ENCODE data around the gene NAA60.
"Not testable (repeated sequence)": the region's sequence is repeated elsewhere in the genome, so short reads cannot be mapped to it uniquely, and the experiment has no call there.

Gene NAA60

DNA sequence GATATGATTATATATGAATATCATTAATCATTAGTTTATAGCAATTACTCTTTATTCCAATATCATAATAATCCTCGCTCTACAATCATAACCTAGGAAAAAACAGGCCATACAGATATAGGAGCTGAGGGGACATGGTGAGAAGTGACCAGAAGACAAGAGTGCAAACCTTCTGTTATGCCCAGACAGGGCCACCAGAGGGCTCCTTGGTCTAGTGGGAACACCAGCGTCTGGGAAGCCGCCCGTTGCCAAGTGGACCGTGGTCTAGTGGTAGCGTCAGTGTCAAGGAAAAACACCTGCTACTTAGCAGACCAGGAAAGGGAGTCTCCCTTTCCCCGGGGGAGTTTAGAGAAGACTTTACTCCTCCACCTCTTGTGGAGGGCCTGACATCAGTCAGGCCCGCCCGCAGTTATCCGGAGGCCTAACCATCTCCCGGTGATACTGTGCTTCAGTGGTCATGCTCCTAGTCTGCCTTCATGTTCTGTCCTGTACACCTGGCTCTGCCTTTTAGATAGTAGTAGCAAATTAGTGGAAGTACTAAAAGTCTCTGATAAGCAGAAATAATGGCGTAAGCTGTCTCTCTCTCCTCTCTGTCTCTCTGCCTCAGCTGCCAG, 83.8 kb downstream of the NAA60 start:
- H3K4me3 ChIP-seq (ENCODE audit: low read length); H3K27me3 ChIP-seq (ENCODE audit: control insufficient read depth, insufficient read depth, low read length); H3K4me1 ChIP-seq (ENCODE audit: control insufficient read depth, insufficient read depth, low read length); H3K27ac ChIP-seq (ENCODE audit: low read depth, low read length); H3K9ac ChIP-seq (ENCODE audit: low read length): not testable (repeated sequence)
- H3K36me3 ChIP-seq (ENCODE audit: control insufficient read depth, insufficient read depth, low read length): peaks cover 13% of the 10 kb centered on the region

GRCh38 chr16:3528406-3528805, 84.9 kb downstream of the NAA60 start:
- Histone ChIP-seq H3K27me3 (ENCODE audit: control insufficient read depth, insufficient read depth, low read length) (no peaks in the 10 kb centered on the region), H3K27ac (ENCODE audit: low read depth, low read length) (no peak overlapping the region), H3K36me3 (ENCODE audit: control insufficient read depth, insufficient read depth, low read length) (peaks cover 18% of the 10 kb centered on the region), H3K4me1 (ENCODE audit: control insufficient read depth, insufficient read depth, low read length) (no peaks in the 10 kb centered on the region), H3K9ac (ENCODE audit: low read length) (no peak overlapping the region), H3K4me3 (ENCODE audit: low read length) (no peak overlapping the region)

- H3K9ac ChIP-seq (ENCODE audit: low read length): no peak overlapping the region
- H3K27me3 ChIP-seq (ENCODE audit: control insufficient read depth, insufficient read depth, low read length): no peaks in the 10 kb centered on the region
- no peak overlapping the region for H3K27ac ChIP-seq (ENCODE audit: low read depth, low read length)
- no peak overlapping the region for H3K4me3 ChIP-seq (ENCODE audit: low read length)
- no peaks in the 10 kb centered on the region for H3K4me1 ChIP-seq (ENCODE audit: control insufficient read depth, insufficient read depth, low read length)
- peaks cover 11% of the 10 kb centered on the region for H3K36me3 ChIP-seq (ENCODE audit: control insufficient read depth, insufficient read depth, low read length)
These were observed 85.7 kb downstream of the NAA60 start for GRCh38 chr16:3529175-3529574.

DNA sequence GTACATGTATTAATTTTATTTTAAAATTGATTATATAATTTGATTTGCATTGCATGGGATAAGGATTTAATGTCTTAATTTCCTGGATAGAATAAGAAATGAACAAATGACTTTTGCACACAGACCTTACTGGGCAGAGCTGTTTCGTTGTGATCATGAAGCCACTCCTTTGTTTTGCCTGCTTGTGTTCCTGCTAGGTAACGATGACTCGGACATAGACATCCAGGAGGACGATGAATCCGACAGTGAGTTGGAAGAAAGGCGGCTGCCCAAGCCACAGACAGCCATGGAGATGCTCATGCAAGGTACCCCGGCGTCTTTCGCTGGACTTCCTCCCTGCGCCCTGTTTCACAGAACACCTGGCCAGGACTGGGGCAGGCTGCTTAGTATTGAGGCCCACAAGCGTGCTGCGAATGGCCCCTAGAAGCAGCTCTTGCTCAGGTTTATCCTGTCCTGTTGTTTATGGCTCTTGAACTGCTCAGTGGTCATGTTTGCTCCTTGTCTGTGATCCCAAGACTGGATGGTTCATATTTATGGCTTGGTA, 87.0 kb downstream of the NAA60 start:
- Histone ChIP-seq H3K9ac (ENCODE audit: low read length) (no peak overlapping the region), H3K27ac (ENCODE audit: low read depth, low read length) (no peak overlapping the region), H3K27me3 (ENCODE audit: control insufficient read depth, insufficient read depth, low read length) (no peaks in the 10 kb centered on the region), H3K36me3 (ENCODE audit: control insufficient read depth, insufficient read depth, low read length) (peaks cover 11% of the 10 kb centered on the region), H3K4me1 (ENCODE audit: control insufficient read depth, insufficient read depth, low read length) (no peaks in the 10 kb centered on the region), H3K4me3 (ENCODE audit: low read length) (no peak overlapping the region)

DNA sequence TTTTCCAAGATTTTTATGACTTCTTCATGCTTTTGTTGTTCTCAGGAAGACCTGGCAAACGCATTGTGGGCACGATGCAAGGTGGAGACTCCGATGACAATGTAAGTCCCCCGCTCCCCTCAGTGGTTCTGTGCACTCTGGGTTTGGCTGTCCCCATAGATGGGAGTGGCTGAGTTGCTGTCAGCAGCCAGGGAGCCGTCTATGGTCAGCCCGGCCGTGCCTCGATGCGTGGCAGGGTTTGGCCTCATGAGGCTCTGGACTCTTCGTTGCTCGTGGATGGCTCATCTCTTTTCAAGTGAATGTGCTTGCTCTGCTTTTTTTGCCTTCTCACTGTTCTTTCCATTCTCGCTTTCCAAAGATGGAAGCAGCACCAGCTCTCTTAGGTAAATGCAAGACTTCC, 89.3 kb downstream of the NAA60 start:
- Histone ChIP-seq H3K27ac (ENCODE audit: low read depth, low read length) (no peak overlapping the region), H3K9ac (ENCODE audit: low read length) (no peak overlapping the region), H3K36me3 (ENCODE audit: control insufficient read depth, insufficient read depth, low read length) (peaks cover 15% of the 10 kb centered on the region), H3K27me3 (ENCODE audit: control insufficient read depth, insufficient read depth, low read length) (no peaks in the 10 kb centered on the region), H3K4me3 (ENCODE audit: low read length) (no peak overlapping the region), H3K4me1 (ENCODE audit: control insufficient read depth, insufficient read depth, low read length) (no peaks in the 10 kb centered on the region)

DNA sequence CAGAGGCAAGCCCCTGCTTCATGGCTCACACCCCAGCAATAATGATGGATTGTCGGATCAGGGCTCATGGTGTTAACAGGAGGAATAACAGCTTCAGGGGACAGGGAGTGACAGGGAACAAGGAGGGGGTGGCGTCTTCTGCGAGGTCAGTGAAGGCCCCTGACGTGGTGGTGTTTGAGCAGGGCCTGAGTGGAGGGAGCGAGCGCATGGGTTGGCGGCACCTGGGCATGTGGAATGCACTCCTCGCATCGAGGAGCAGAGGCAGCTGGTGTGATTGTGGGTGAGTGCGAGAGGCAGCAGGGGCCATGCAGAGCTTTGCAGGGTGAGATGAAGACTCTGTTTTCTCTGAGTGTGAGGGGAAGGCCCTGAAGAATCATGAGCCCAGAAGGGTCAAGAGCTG, 90.6 kb downstream of the NAA60 start:
- Histone ChIP-seq H3K9ac (ENCODE audit: low read length) (no peak overlapping the region), H3K36me3 (ENCODE audit: control insufficient read depth, insufficient read depth, low read length) (peaks cover 15% of the 10 kb centered on the region), H3K4me3 (ENCODE audit: low read length) (no peak overlapping the region), H3K27me3 (ENCODE audit: control insufficient read depth, insufficient read depth, low read length) (no peaks in the 10 kb centered on the region), H3K27ac (ENCODE audit: low read depth, low read length) (no peak overlapping the region), H3K4me1 (ENCODE audit: control insufficient read depth, insufficient read depth, low read length) (no peaks in the 10 kb centered on the region)

- Histone ChIP-seq H3K27me3 (ENCODE audit: control insufficient read depth, insufficient read depth, low read length) (no peaks in the 10 kb centered on the region), H3K27ac (ENCODE audit: low read depth, low read length) (no peak overlapping the region), H3K36me3 (ENCODE audit: control insufficient read depth, insufficient read depth, low read length) (peaks cover 13% of the 10 kb centered on the region), H3K9ac (ENCODE audit: low read length) (no peak overlapping the region), H3K4me3 (ENCODE audit: low read length) (no peak overlapping the region), H3K4me1 (ENCODE audit: control insufficient read depth, insufficient read depth, low read length) (no peaks in the 10 kb centered on the region)
These were observed 92.8 kb downstream of the NAA60 start for GRCh38 chr16:3536271-3536731.

Data from rectal smooth muscle tissue (tissue), 1 donor.